Kidney (tissue), 14 donors: ENCODE measurements around the gene DIDO1. TPM values are rescaled to one million over a fixed set of nuclear protein-coding genes. Genes with fewer than 3 reads are reported as not detected.

Experiments used
- DNase-seq, 5 donors: peaks; one replicate each; pipeline ENCODE4 v3.0.0-alpha.2; 2013 to 2020
- FAIRE-seq: peaks from 2 replicates; lab custom pipeline; 2012; peaks lifted over from hg19 to GRCh38; lab: Jason Lieb, UNC
- H3K27ac ChIP-seq, 2 donors: one replicate each; pipeline ENCODE4 v1.7.0; 2013; ENCODE audit warnings: low read depth in 2 of 2, low read length in 2 of 2, inconsistent platforms in 1 of 2
- H3K27me3 ChIP-seq: one replicate; pipeline ENCODE4 v1.7.1; 2013; ENCODE audit warnings: low read length, inconsistent platforms; ENCODE audit not compliant: control insufficient read depth, insufficient read depth
- H3K36me3 ChIP-seq, 3 donors: one replicate each; pipeline versions ENCODE4 v1.7.0 to v1.7.1; 2013; ENCODE audit warnings: low read length in 3 of 3, control low read depth in 1 of 3, inconsistent platforms in 1 of 3; ENCODE audit not compliant: insufficient read depth in 3 of 3, control insufficient read depth in 2 of 3
- H3K4me1 ChIP-seq, 3 donors: one replicate each; pipeline versions ENCODE4 v1.7.0 to v1.7.1; 2013; ENCODE audit warnings: low read length in 3 of 3, inconsistent platforms in 1 of 3, low read depth in 1 of 3; ENCODE audit not compliant: control insufficient read depth in 2 of 3, insufficient read depth in 2 of 3
- H3K4me3 ChIP-seq, 3 donors: one replicate each; pipeline versions ENCODE4 v1.7.0 to v1.8.1; 2013; ENCODE audit warnings: low read length in 3 of 3, control low read depth in 1 of 3, inconsistent platforms in 1 of 3
- H3K9ac ChIP-seq, 3 donors: one replicate each; pipeline versions ENCODE4 v1.7.0 to v1.7.1; 2013; ENCODE audit warnings: low read length in 3 of 3, control low read depth in 1 of 3, inconsistent platforms in 1 of 3
- H3K9me3 ChIP-seq, 3 donors: one replicate each; pipeline versions ENCODE4 v1.7.0 to v1.7.1; 2013; ENCODE audit warnings: low read length in 3 of 3, control low read depth in 1 of 3, inconsistent platforms in 1 of 3; ENCODE audit not compliant: control insufficient read depth in 2 of 3, insufficient read depth in 1 of 3
- intact Hi-C: fragments of 100-400 bp; cut with DNase I; formaldehyde crosslinking; loops from one replicate; pipeline ENCODE4 v1.11.1; 2022
- polyA plus RNA-seq: library from polyadenylated mRNA; stranded (reverse); fragments of 350-450 nt; fragmentation: Illumina TruSeq; extraction: RNeasy Lipid Tissue Mini Kit (QIAGEN cat#74804); gene quantifications from one replicate; pipeline ENCODE4 v1.2.3, GENCODE V29; 2014; ENCODE audit warnings: low read depth, low replicate concordance; ENCODE audit not compliant: insufficient read depth
- total RNA-seq: library from RNA; stranded (reverse); fragmentation: NEBNext Ultra II Directional; extraction: Animal tissue kit (Norgen Biotek cat#: 25700); gene quantifications from one replicate; pipeline ENCODE4 v1.2.1, GENCODE V29; 2021
- TF ChIP-seq, protein P1 (sequence below): IDR thresholded peaks from 3 replicates; pipeline ENCODE4 v1.5.1; 2012; ENCODE audit warnings: mild to moderate bottlenecking, moderate library complexity, borderline replicate concordance; ENCODE audit not compliant: insufficient read depth; ENCODE audit errors: extremely low read depth
- donor health status: control.
- donor health status: control.
- donor health status: control.
- donor health status: control.
- donor health status: control.
- donor health status: DM: yes; HTN: yes; CAD: no.
- donor health status: Normal renal cell carcinoma (clear cell type).

The DIDO1 gene
- total and polyA plus RNA-seq, 2 donors from 2014 or later, result 23.0 to 67.9 TPM

DNA sequence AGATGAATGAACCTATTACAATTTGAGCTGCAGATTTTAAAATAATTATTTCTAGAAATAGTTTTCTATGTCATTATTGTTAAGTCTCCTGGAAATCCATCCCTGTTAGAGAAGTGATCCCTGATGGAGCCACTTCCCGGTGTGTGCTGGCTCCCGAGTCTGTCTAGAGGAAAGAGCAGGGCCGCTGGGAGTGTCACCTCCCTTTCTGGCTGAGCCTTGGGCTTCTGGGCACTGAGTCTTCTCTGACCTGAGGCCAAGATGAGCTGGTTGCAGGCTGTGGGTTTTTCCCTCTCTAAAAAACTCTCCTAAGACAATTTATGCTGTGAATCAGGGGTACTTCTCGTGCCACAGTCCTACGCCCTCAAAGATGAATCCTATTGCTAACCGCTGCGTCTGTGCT is 35.9 kb downstream of the DIDO1 start:
- H3K27ac ChIP-seq, result no peak overlapping the region
- TF ChIP-seq, protein P1, sequence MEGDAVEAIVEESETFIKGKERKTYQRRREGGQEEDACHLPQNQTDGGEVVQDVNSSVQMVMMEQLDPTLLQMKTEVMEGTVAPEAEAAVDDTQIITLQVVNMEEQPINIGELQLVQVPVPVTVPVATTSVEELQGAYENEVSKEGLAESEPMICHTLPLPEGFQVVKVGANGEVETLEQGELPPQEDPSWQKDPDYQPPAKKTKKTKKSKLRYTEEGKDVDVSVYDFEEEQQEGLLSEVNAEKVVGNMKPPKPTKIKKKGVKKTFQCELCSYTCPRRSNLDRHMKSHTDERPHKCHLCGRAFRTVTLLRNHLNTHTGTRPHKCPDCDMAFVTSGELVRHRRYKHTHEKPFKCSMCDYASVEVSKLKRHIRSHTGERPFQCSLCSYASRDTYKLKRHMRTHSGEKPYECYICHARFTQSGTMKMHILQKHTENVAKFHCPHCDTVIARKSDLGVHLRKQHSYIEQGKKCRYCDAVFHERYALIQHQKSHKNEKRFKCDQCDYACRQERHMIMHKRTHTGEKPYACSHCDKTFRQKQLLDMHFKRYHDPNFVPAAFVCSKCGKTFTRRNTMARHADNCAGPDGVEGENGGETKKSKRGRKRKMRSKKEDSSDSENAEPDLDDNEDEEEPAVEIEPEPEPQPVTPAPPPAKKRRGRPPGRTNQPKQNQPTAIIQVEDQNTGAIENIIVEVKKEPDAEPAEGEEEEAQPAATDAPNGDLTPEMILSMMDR, result no peak
- peaks cover 0 to 6% (median 0%) of the 10 kb centered on the region in 3 donors for H3K4me1 ChIP-seq
- no peaks in the 10 kb centered on the region for H3K27me3 ChIP-seq
- intact Hi-C loops, result loop anchor here (10.0 kb wide), 1 partner anchor 114 kb away; the partner anchor contains the start of gene BHLHE23
- H3K9ac ChIP-seq, result no peak overlapping the region
- no peak overlapping the region for H3K4me3 ChIP-seq
- no peaks in the 10 kb centered on the region for H3K9me3 ChIP-seq
- DNase-seq (no peak), FAIRE-seq (no peak)
- H3K36me3 ChIP-seq, result peaks cover 10 to 75% (median 55%) of the 10 kb centered on the region in 3 donors

DNA sequence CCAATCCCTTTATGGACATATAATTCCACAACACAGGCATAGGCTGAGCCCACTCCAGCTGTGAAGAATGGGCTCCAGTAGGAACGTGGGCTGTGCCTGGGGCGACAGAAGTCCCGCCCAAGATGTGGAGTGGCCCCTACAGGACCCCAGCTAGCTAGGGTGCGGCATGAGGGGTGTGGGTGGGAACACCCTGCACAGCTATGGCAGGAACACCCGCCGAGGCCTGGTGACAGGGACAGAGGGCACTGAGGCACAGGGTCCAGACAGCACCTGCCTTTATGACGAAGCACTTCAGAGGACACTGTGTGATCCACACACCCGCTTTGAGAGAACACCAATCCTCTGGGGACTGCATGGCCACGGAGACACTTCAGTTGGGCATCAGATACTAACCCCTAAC is 36.4 kb downstream of the DIDO1 start:
- peaks cover 10 to 75% (median 55%) of the 10 kb centered on the region in 3 donors for H3K36me3 ChIP-seq
- H3K4me1 ChIP-seq, result peaks cover 0 to 6% (median 0%) of the 10 kb centered on the region in 3 donors
- no peaks in the 10 kb centered on the region for H3K27me3 ChIP-seq
- DNase-seq, result no peak
- H3K9ac ChIP-seq, result no peak overlapping the region
- intact Hi-C loops, result loop anchor here (10.0 kb wide), 1 partner anchor 115 kb away; the partner anchor contains the start of gene BHLHE23
- no peak overlapping the region for H3K4me3 ChIP-seq
- no peak for FAIRE-seq
- H3K27ac ChIP-seq, result no peak overlapping the region
- H3K9me3 ChIP-seq, result no peaks in the 10 kb centered on the region
- TF ChIP-seq, protein P1, result no peak

DNA sequence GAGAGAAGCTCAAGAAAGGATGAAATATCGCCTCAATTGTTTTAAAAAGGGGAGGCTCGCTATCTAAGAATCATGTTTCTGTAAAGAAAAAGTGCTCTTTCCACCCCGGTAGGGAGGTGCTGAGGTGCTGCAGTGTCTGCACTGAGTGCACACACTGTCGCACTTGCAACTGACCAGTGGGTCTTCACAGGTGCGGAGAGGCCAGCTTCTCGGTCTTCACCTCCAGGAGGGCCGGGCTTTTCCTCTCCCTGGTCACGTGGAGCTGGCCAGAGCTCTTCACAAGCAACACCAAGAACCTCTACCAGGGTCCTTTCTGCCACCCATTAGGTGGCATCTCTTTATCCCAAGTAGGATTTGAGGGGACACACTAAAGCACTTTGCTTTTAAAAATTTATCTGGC is 36.9 kb downstream of the DIDO1 start:
- Histone ChIP-seq H3K9ac (no peak overlapping the region), H3K36me3 (peaks cover 10 to 70% (median 53%) of the 10 kb centered on the region in 3 donors), H3K4me3 (no peak overlapping the region), H3K4me1 (peaks cover 0 to 6% (median 0%) of the 10 kb centered on the region in 3 donors), H3K27ac (no peak overlapping the region), H3K27me3 (no peaks in the 10 kb centered on the region), H3K9me3 (no peaks in the 10 kb centered on the region)
- DNase-seq (no peak), FAIRE-seq (no peak)
- intact Hi-C loops, result no loop called here
- TF ChIP-seq, protein P1, result no peak

DNA sequence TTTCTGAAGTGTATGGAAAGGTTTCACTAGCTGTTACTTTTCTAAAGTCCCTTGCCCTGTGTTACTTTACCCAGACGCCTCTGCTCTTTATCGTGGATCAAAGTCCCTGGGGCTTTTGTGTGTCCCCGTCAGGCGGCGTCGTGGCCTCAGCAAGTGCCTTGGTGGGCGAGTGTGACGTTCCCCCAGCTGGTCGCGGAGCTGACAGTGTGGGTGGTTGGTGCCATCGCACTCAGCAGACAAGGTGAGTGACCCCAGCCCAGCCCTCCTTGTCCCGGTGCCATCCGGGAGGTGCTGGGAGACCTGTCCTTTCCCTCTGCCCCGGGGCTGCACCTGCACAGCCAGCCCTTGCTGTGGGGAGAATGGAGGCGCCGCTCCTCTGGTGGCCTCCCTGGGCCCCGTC is 37.4 kb downstream of the DIDO1 start:
- Histone ChIP-seq H3K4me1 (peaks cover 0 to 6% (median 0%) of the 10 kb centered on the region in 3 donors), H3K4me3 (no peak overlapping the region), H3K27ac (no peak overlapping the region), H3K36me3 (peaks cover 8 to 65% (median 49%) of the 10 kb centered on the region in 3 donors), H3K9ac (no peak overlapping the region), H3K9me3 (no peaks in the 10 kb centered on the region), H3K27me3 (no peaks in the 10 kb centered on the region)
- DNase-seq (no peak), FAIRE-seq (no peak)
- intact Hi-C loops, result no loop called here
- TF ChIP-seq, protein P1, result no peak
